ENCODE results near the gene GABRG3. TPM values are rescaled to one million over a fixed set of nuclear protein-coding genes. Genes with fewer than 3 reads are reported as not detected.

GABRG3 gene
- polyA plus RNA-seq, 1 donor (not counting 4 experiments of a cell fraction or from before 2014, with no cell fraction given) = not detected

- no peaks in the 10 kb centered on the region for H3K27me3 ChIP-seq (ENCODE audit: control insufficient read depth, extremely low read depth, insufficient read depth, low read length)
- TF ChIP-seq CTCF (optimal IDR thresholded peaks at IDR 0.05 in 1 of 3, IDR thresholded peaks at IDR 0.05 in 1 of 3, conservative IDR thresholded peaks at IDR 0.05 in 1 of 3; ENCODE audit: extremely low read depth in 1 of 3, insufficient read depth in 2 of 3, low read length in 3 of 3) (no peak), EZH2 (IDR thresholded peaks at IDR 0.05; ENCODE audit: low read length) (no peak)
- FAIRE-seq = no peak
- no peak overlapping the region for H3K4me3 ChIP-seq (ENCODE audit: control insufficient read depth in 2 of 3, extremely low read depth in 1 of 3, insufficient read depth in 2 of 3, low read depth in 1 of 3, low read length in 3 of 3)
- no peaks in the 10 kb centered on the region for H3K9me3 ChIP-seq (ENCODE audit: control insufficient read depth, low read depth, low read length)
- no peaks in the 10 kb centered on the region for H4K20me1 ChIP-seq (ENCODE audit: control insufficient read depth, extremely low read depth, insufficient read depth, low read length)
- peaks cover 5% of the 10 kb centered on the region for H3K4me1 ChIP-seq (ENCODE audit: control insufficient read depth, extremely low read depth, insufficient read depth, low read length)
- DNase-seq (ENCODE audit: low read depth, low spot score) = no peak
- dilution Hi-C loops (cut with MboI; ENCODE audit: extremely low pct_ligation_motif_present, low sequenced_read_pairs) = no loop called here
- H2AFZ ChIP-seq (ENCODE audit: control insufficient read depth, low read length) = no peak overlapping the region
- H3K36me3 ChIP-seq (ENCODE audit: control insufficient read depth in 2 of 2, extremely low read depth in 1 of 2, insufficient read depth in 2 of 2, low read length in 2 of 2) = no peaks in the 10 kb centered on the region
- no peak overlapping the region for H3K9ac ChIP-seq (ENCODE audit: control insufficient read depth, extremely low read depth, insufficient read depth, low read length)
- no peak overlapping the region for H3K4me2 ChIP-seq (ENCODE audit: control insufficient read depth, extremely low read depth, insufficient read depth, low read depth, low read length)
- H3K79me2 ChIP-seq (ENCODE audit: control insufficient read depth, insufficient read depth, low read length) = no peaks in the 10 kb centered on the region
- no peak overlapping the region for H3K27ac ChIP-seq (ENCODE audit: control insufficient read depth, insufficient read depth, low read length)
- H3K9me1 ChIP-seq (ENCODE audit: control insufficient read depth, extremely low read depth, insufficient read depth, low read length) = no peaks in the 10 kb centered on the region
These were observed 521.0 kb downstream of the GABRG3 start for GRCh38 chr15:27491666-27492621.

GRCh38 chr15:27495963-27496459, 525.0 kb downstream of the GABRG3 start:
- Histone ChIP-seq H3K27ac (ENCODE audit: control insufficient read depth, insufficient read depth, low read length) (no peak overlapping the region), H3K9me3 (ENCODE audit: control insufficient read depth, low read depth, low read length) (peaks cover 2% of the 10 kb centered on the region), H3K4me3 (ENCODE audit: control insufficient read depth in 2 of 3, extremely low read depth in 1 of 3, insufficient read depth in 2 of 3, low read depth in 1 of 3, low read length in 3 of 3) (no peak overlapping the region), H2AFZ (ENCODE audit: control insufficient read depth, low read length) (no peak overlapping the region), H3K4me1 (ENCODE audit: control insufficient read depth, extremely low read depth, insufficient read depth, low read length) (no peaks in the 10 kb centered on the region), H4K20me1 (ENCODE audit: control insufficient read depth, extremely low read depth, insufficient read depth, low read length) (no peaks in the 10 kb centered on the region), H3K27me3 (ENCODE audit: control insufficient read depth, extremely low read depth, insufficient read depth, low read length) (no peaks in the 10 kb centered on the region), H3K36me3 (ENCODE audit: control insufficient read depth in 2 of 2, extremely low read depth in 1 of 2, insufficient read depth in 2 of 2, low read length in 2 of 2) (no peaks in the 10 kb centered on the region), H3K9me1 (ENCODE audit: control insufficient read depth, extremely low read depth, insufficient read depth, low read length) (no peaks in the 10 kb centered on the region), H3K79me2 (ENCODE audit: control insufficient read depth, insufficient read depth, low read length) (no peaks in the 10 kb centered on the region), H3K4me2 (ENCODE audit: control insufficient read depth, extremely low read depth, insufficient read depth, low read depth, low read length) (no peak overlapping the region), H3K9ac (ENCODE audit: control insufficient read depth, extremely low read depth, insufficient read depth, low read length) (no peak overlapping the region)
- no peak for FAIRE-seq
- no peak for TF ChIP-seq EZH2 (IDR thresholded peaks at IDR 0.05; ENCODE audit: low read length)
- no peak for TF ChIP-seq CTCF (optimal IDR thresholded peaks at IDR 0.05 in 1 of 3, IDR thresholded peaks at IDR 0.05 in 1 of 3, conservative IDR thresholded peaks at IDR 0.05 in 1 of 3; ENCODE audit: extremely low read depth in 1 of 3, insufficient read depth in 2 of 3, low read length in 3 of 3)
- dilution Hi-C loops (cut with MboI; ENCODE audit: extremely low pct_ligation_motif_present, low sequenced_read_pairs) = no loop called here
- DNase-seq (ENCODE audit: low read depth, low spot score) = no peak
